ENCODE measurements around the gene EFL1.

DNA sequence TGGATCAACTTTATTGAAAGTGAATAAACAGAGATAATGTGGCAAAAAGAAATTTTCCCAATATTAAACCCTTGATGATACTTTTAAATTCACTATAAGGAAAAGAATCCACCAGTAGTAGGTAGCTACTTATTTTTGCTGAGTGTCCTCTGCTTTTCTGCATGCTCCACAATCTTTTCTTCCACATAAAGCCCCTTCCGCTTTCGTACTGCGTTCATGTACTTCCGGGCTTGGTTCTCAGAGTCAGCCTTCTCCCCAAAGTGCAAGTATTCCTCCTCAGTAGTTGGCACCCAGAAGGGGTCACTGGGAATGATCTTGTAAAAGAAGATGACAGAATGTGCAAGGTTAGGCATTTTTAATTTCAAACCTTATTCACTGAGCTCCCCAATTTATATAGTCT is 132.3 kb downstream of the EFL1 start:
- TF ChIP-seq POLR2A (IDR thresholded peaks at IDR 0.05; ENCODE audit: low read length) (no peak), GATA1 (IDR thresholded peaks at IDR 0.05; ENCODE audit: low read depth, low read length) (no peak)

Measured in erythroblast (primary cell).